Stimulated activated CD4-positive, alpha-beta T cell treated with anti-CD3 and anti-CD28 coated beads, Interleukin-1b, Interleukin-23, amount 100 ng/mL, for 1 hour (primary cell): ENCODE measurements around the gene PTF1A.
"Not testable (repeated sequence)": the region's sequence is repeated elsewhere in the genome, so short reads cannot be mapped to it uniquely, and the experiment has no call there.

Source experiments
- DNase-seq, 2 donors: peaks; one replicate each; pipeline ENCODE4 v3.0.0-alpha.2; 2020; ENCODE audit warnings: low read depth in 2 of 2

Gene PTF1A

GRCh38 chr10:23203369-23204325, 11.5 kb downstream of the PTF1A start:
- DNase-seq, result no peak

GRCh38 chr10:23204773-23205172, 12.7 kb downstream of the PTF1A start:
- DNase-seq, result no peak

GRCh38 chr10:23205972-23206642, 14.0 kb downstream of the PTF1A start:
- DNase-seq, result no peak

GRCh38 chr10:23217471-23217870, 25.4 kb downstream of the PTF1A start:
- no peak for DNase-seq

- no peak for DNase-seq
These were observed 38.5 kb downstream of the PTF1A start for GRCh38 chr10:23230582-23230981.

- DNase-seq, result no peak
These were observed 45.9 kb downstream of the PTF1A start for GRCh38 chr10:23238015-23238414.

GRCh38 chr10:23241779-23242178, 49.7 kb downstream of the PTF1A start:
- DNase-seq, result not testable (repeated sequence)
